WTC11 (cell line): ENCODE measurements around the gene ZNF592.
"Not testable (repeated sequence)": the region's sequence is repeated elsewhere in the genome, so short reads cannot be mapped to it uniquely, and the experiment has no call there.

Experiments used
- CREB1 ChIP-seq: sonication (generic); formaldehyde crosslinking; IDR thresholded peaks from 2 replicates; pipeline ENCODE4 v1.8.0; 2023; ENCODE audit warnings: mild to moderate bottlenecking, missing genetic modification reagents
- KAT7 ChIP-seq: sonication (generic); formaldehyde crosslinking; IDR thresholded peaks from 2 replicates; pipeline ENCODE4 v1.8.1; 2023; ENCODE audit warnings: missing genetic modification reagents, mild to moderate bottlenecking, borderline replicate concordance
- MXD4 ChIP-seq: fragments of 250-450 bp; sonication (Bioruptor Pico); IDR thresholded peaks from 2 replicates; pipeline ENCODE4 v1.8.0; 2021; ENCODE audit warnings: mild to moderate bottlenecking, moderate library complexity, borderline replicate concordance
- SP1 ChIP-seq: sonication (generic); formaldehyde crosslinking; conservative IDR thresholded peaks from 2 replicates; pipeline ENCODE4 v1.8.1; 2022; ENCODE audit warnings: missing genetic modification reagents
- ZNF232 ChIP-seq: sonication (generic); formaldehyde crosslinking; IDR thresholded peaks from 2 replicates; pipeline ENCODE4 v1.8.0; 2022; ENCODE audit warnings: mild to moderate bottlenecking, missing genetic modification reagents
- TF ChIP-seq, protein P1 (sequence below): fragments of 200-600 bp; IDR thresholded peaks from 2 replicates; pipeline ENCODE4 v1.8.0; 2022; ENCODE audit warnings: antibody characterized with exemption
- TF ChIP-seq, protein P2 (sequence below): sonication (generic); formaldehyde crosslinking; IDR thresholded peaks from 2 replicates; pipeline ENCODE4 v1.8.0; 2022; ENCODE audit warnings: mild to moderate bottlenecking, missing genetic modification reagents
- TF ChIP-seq, protein P3 (sequence below): sonication (generic); formaldehyde crosslinking; IDR thresholded peaks from 2 replicates; pipeline ENCODE4 v1.8.0; 2022; ENCODE audit warnings: mild to moderate bottlenecking, missing genetic modification reagents

DNA sequence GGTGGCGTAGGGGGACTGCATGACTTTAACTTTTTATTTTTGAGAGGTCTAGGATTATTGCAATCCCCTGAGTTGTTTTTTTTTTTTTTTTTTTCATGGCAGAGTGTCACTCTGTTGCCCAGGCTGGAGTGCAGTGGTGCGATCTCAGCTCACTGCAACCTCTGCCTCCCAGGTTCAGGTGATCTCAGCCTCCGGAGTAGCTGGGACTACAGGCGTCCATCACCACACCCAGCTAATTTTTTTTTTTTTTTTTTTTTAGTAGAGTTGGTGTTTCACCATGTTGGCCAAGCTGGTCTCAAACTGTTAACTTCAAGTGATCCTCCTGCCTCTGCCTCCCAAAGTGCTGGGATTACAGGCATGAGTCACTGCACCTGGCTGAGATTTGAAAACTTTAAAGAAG is 6.5 kb downstream of the ZNF592 start:
- TF ChIP-seq ZNF232 (CRISPR knock-in tag); SP1 (CRISPR knock-in tag); CREB1 (CRISPR knock-in tag); MXD4 (CRISPR knock-in tag); KAT7: not testable (repeated sequence)
- TF ChIP-seq, protein P1, sequence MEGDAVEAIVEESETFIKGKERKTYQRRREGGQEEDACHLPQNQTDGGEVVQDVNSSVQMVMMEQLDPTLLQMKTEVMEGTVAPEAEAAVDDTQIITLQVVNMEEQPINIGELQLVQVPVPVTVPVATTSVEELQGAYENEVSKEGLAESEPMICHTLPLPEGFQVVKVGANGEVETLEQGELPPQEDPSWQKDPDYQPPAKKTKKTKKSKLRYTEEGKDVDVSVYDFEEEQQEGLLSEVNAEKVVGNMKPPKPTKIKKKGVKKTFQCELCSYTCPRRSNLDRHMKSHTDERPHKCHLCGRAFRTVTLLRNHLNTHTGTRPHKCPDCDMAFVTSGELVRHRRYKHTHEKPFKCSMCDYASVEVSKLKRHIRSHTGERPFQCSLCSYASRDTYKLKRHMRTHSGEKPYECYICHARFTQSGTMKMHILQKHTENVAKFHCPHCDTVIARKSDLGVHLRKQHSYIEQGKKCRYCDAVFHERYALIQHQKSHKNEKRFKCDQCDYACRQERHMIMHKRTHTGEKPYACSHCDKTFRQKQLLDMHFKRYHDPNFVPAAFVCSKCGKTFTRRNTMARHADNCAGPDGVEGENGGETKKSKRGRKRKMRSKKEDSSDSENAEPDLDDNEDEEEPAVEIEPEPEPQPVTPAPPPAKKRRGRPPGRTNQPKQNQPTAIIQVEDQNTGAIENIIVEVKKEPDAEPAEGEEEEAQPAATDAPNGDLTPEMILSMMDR, result not testable (repeated sequence)
- TF ChIP-seq, protein P2, sequence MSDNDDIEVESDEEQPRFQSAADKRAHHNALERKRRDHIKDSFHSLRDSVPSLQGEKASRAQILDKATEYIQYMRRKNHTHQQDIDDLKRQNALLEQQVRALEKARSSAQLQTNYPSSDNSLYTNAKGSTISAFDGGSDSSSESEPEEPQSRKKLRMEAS (CRISPR knock-in tag), result not testable (repeated sequence)
- TF ChIP-seq, protein P3, sequence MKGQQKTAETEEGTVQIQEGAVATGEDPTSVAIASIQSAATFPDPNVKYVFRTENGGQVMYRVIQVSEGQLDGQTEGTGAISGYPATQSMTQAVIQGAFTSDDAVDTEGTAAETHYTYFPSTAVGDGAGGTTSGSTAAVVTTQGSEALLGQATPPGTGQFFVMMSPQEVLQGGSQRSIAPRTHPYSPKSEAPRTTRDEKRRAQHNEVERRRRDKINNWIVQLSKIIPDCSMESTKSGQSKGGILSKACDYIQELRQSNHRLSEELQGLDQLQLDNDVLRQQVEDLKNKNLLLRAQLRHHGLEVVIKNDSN (CRISPR knock-in tag), result not testable (repeated sequence)
